Mesothelial cell of epicardium (in vitro differentiated cells): ENCODE results near the gene BSG. TPM values are rescaled to one million over a fixed set of nuclear protein-coding genes. Genes with fewer than 3 reads are reported as not detected.
A peak's percentile ranks its signal among the peaks of the same experiment; 100 is the strongest.

Source experiments
- DNase-seq, 2 experiments: peaks; one replicate each; pipeline ENCODE4 v3.0.0; 2021; ENCODE audit warnings: low spot score in 2 of 2; ENCODE audit not compliant: unreplicated experiment in 2 of 2
- H3K27ac Mint-ChIP-seq: 2 replicates; pipeline ENCODE4 v1.8.0; 2021; ENCODE audit warnings: mixed read lengths
- H3K27me3 Mint-ChIP-seq: 2 replicates; pipeline ENCODE4 v1.8.0; 2021; ENCODE audit warnings: low read depth, mixed read lengths
- H3K36me3 Mint-ChIP-seq: 2 replicates; pipeline ENCODE4 v1.8.0; 2021; ENCODE audit warnings: mixed read lengths
- H3K4me1 Mint-ChIP-seq: 2 replicates; pipeline ENCODE4 v1.8.0; 2021; ENCODE audit warnings: mixed read lengths
- H3K4me3 Mint-ChIP-seq: 2 replicates; pipeline ENCODE4 v1.8.0; 2021; ENCODE audit warnings: mild to moderate bottlenecking, moderate library complexity, mixed read lengths
- H3K9me3 Mint-ChIP-seq: 2 replicates; pipeline ENCODE4 v1.8.0; 2021; ENCODE audit warnings: mixed read lengths
- CTCF ChIP-seq: fragments of 200-600 bp; sonication (generic); IDR thresholded peaks from one replicate; pipeline ENCODE4 v1.5.0; 2021; ENCODE audit warnings: antibody characterized with exemption; ENCODE audit not compliant: unreplicated experiment
- total RNA-seq: library from RNA; stranded (reverse); gene quantifications from 3 replicates; pipeline ENCODE4 v1.2.1, GENCODE V29; 2021

BSG gene
- total RNA-seq, 1 donor from 2014 or later, result 414 TPM

- H3K27ac Mint-ChIP-seq, result peak overlapping the region; percentile 98
- H3K27me3 Mint-ChIP-seq, result no peaks in the 10 kb centered on the region
- H3K36me3 Mint-ChIP-seq, result peaks cover 7% of the 10 kb centered on the region
- no peaks in the 10 kb centered on the region for H3K9me3 Mint-ChIP-seq
- peak in 1 of 2 experiments; percentile 10 for DNase-seq
- peak overlapping the region; percentile 91 for H3K4me3 Mint-ChIP-seq
- peaks cover 16% of the 10 kb centered on the region for H3K4me1 Mint-ChIP-seq
- no peak for TF ChIP-seq CTCF
Measured at GRCh38 chr19:533364-534058, 38.9 kb upstream of the BSG start.

DNA sequence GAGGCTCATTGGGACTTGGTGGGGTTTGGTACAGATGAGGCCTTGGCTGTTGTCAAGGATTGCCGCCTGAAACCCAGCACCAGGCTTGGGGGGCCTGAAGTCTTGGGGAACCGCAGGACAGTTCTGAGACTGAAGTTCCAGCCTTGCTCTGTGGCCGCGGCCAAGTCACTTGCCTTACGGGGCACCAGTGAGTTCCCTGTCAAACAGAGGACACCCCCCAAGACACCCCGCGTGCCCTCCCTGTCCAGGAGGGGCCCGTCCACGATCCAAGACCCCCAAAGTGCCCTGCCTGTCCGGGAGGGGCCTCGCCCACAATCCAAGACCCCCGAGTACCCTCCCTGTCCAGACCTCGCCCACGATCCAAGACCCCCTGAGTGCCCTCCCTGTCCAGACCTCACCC is 38.3 kb upstream of the BSG start:
- no peak for TF ChIP-seq CTCF
- Mint-ChIP-seq H3K9me3 (no peaks in the 10 kb centered on the region), H3K4me3 (peak overlapping the region; percentile 91), H3K4me1 (peaks cover 16% of the 10 kb centered on the region), H3K36me3 (peaks cover 10% of the 10 kb centered on the region), H3K27me3 (no peaks in the 10 kb centered on the region), H3K27ac (peak overlapping the region; percentile 98)
- DNase-seq, result no peak

GRCh38 chr19:535017-535835 is 37.2 kb upstream of the BSG start:
- H3K27ac Mint-ChIP-seq, result peak overlapping the region; percentile 81
- H3K4me1 Mint-ChIP-seq, result peaks cover 16% of the 10 kb centered on the region

DNA sequence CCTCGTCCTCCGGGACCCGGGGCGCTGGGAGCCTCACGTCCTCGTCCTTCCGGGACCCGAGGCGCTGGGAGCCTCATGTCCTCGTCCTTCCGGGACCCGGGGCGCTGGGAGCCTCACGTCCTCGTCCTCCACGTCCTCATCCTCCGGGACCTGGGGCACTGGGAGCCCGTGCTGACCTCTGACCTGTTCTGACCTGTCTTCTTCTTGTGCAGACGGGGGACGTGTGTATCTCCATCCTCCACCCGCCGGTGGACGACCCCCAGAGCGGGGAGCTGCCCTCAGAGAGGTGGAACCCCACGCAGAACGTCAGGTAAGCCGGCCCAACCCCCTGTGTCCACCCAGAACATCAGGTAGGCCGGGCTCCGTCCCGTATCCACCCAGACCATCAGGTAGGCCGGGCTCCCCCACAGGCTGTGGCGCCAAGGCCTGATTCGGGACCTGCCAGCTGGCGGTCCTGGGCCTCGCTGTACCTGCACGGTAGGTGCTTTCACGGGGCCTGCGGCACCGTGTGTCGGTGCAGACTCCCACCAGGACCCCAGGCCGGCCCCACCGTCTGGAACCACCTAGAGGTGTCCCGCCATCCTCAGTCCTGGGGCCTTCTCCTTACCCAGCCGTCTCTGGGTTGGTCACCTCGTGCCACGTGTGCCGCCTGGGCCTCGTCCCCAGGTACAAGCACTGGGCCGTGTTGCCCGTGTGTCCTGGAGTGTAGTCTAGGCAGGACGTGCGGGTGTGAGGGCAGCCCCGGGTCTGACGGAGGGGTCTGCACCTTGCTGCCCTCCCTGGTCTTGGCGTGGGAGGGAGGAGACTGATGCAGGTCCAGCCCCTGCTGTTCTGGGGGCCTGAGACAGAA is 36.1 kb upstream of the BSG start:
- DNase-seq, result peak in 1 of 2 experiments; percentile 17
- peaks cover 10% of the 10 kb centered on the region for H3K36me3 Mint-ChIP-seq
- no peaks in the 10 kb centered on the region for H3K27me3 Mint-ChIP-seq
- no peak for TF ChIP-seq CTCF
- H3K9me3 Mint-ChIP-seq, result no peaks in the 10 kb centered on the region
- peaks cover 16% of the 10 kb centered on the region for H3K4me1 Mint-ChIP-seq
- no peak overlapping the region for H3K4me3 Mint-ChIP-seq
- H3K27ac Mint-ChIP-seq, result no peak overlapping the region

More at GRCh38 chr19:535017-535835, 37.2 kb upstream of the BSG start:
- TF ChIP-seq CTCF, result no peak
- H3K4me3 Mint-ChIP-seq, result peak overlapping the region; percentile 46
- peaks cover 10% of the 10 kb centered on the region for H3K36me3 Mint-ChIP-seq
- H3K9me3 Mint-ChIP-seq, result no peaks in the 10 kb centered on the region
- H3K27me3 Mint-ChIP-seq, result no peaks in the 10 kb centered on the region
- no peak for DNase-seq

DNA sequence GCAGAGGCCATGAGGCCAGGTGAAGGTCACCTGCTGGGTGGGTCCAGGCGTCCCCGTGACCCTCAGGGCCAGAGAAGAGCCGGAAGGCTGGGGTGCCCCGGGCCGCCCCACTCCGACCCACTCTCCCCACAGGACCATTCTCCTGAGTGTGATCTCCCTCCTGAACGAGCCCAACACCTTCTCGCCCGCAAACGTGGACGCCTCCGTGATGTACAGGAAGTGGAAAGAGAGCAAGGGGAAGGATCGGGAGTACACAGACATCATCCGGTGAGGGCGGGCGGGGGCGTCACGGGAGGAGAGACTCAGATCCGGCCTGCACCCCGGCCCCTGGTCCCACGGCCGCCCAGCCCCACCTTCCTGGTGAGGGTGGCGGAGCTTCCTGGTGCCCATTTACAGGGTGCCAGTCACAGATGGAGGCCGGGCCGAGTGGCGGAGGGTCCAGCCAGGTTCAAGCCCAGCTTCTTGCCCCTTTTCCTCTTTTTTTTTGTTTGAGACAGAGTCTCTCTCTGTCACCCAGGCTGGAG is 35.5 kb upstream of the BSG start:
- Mint-ChIP-seq H3K9me3 (no peaks in the 10 kb centered on the region), H3K36me3 (peaks cover 10% of the 10 kb centered on the region), H3K4me1 (peaks cover 16% of the 10 kb centered on the region), H3K27ac (no peak overlapping the region), H3K27me3 (no peaks in the 10 kb centered on the region), H3K4me3 (no peak overlapping the region)
- DNase-seq, result peak in 1 of 2 experiments; percentile 18
- no peak for TF ChIP-seq CTCF
